Left lung (tissue), 10 donors: Measurements from ENCODE around the gene GOLGA3. TPM values are rescaled to one million over a fixed set of nuclear protein-coding genes. Genes with fewer than 3 reads are reported as not detected.

ENCODE experiments used
- ATAC-seq: fragments of 200-7000 bp; cut with Tn5 transposase; one replicate; pipeline ENCODE4 v1.9.1; 2020; ENCODE audit warnings: moderate library complexity
- DNase-seq, 4 donors: peaks; one replicate each; pipeline ENCODE4 v3.0.0-alpha.2; 2013 to 2020
- H3K27ac ChIP-seq, 2 donors: fragments of 200-600 bp; sonication (generic) in 1 of 2; one replicate each; pipeline versions ENCODE4 v1.5.0 to v1.8.0; 2020 to 2021
- H3K27me3 ChIP-seq, 2 donors: fragments of 200-600 bp; sonication (generic) in 1 of 2; one replicate each; pipeline versions ENCODE4 v1.5.0 to v1.8.0; 2020 to 2021
- H3K36me3 ChIP-seq, 2 donors: fragments of 200-600 bp; sonication (generic) in 1 of 2; one replicate each; pipeline versions ENCODE4 v1.5.0 to v1.8.0; 2020 to 2021
- H3K4me1 ChIP-seq, 2 donors: fragments of 200-600 bp; one replicate each; pipeline ENCODE4 v1.8.0; 2021
- H3K4me3 ChIP-seq, 2 donors: fragments of 200-600 bp; sonication (generic) in 1 of 2; one replicate each; pipeline versions ENCODE4 v1.5.0 to v1.8.0; 2020 to 2021; ENCODE audit warnings: mild to moderate bottlenecking in 1 of 2
- H3K9me3 ChIP-seq, 2 donors: fragments of 200-600 bp; sonication (generic) in 1 of 2; one replicate each; pipeline versions ENCODE4 v1.5.0 to v1.8.0; 2020 to 2021
- CTCF ChIP-seq, 2 donors: fragments of 200-600 bp; sonication (generic) in 1 of 2; IDR thresholded peaks; one replicate each; pipeline versions ENCODE4 v1.5.0 to v1.8.0; 2021; ENCODE audit warnings: antibody characterized with exemption in 2 of 2
- intact Hi-C, 2 donors: fragments of 100-400 bp; cut with DNase I; formaldehyde crosslinking; loops; one replicate each; pipeline versions ENCODE4 v1.11.2 to v1.14.2; 2022
- polyA plus RNA-seq, 6 donors: library from polyadenylated mRNA; unstranded; fragments of 120-200 nt; gene quantifications; one replicate each; pipeline ENCODE4 v1.2.1, GENCODE V29; 2013; ENCODE audit not compliant: insufficient read length in 6 of 6
- total RNA-seq, 2 donors: library from RNA; stranded (reverse); fragmentation: NEBNext Ultra II Directional; extraction: Animal tissue kit (Norgen Biotek cat#: 25700); gene quantifications; one replicate each; pipeline ENCODE4 v1.2.1, GENCODE V29; 2021
- donor health status: DM: no; HTN: yes; CAD: no.
- donor health status: DM: no; HTN: no; CAD: no.

Gene GOLGA3
- total and polyA plus RNA-seq, 8 donors: 40.6 to 82.6 (median 45.0) TPM

- H3K9me3 ChIP-seq: no peaks in the 10 kb centered on the region
- peaks cover 6 to 100% of the 10 kb centered on the region in 2 donors for H3K36me3 ChIP-seq
- H3K27me3 ChIP-seq: no peaks in the 10 kb centered on the region
- intact Hi-C loops: no loop called here
- H3K4me1 ChIP-seq: no peaks in the 10 kb centered on the region
- DNase-seq (peak in 1 of 4 donors; percentile 54), ATAC-seq (no peak)
- H3K4me3 ChIP-seq: no peak overlapping the region
- TF ChIP-seq CTCF (IDR thresholded peaks at IDR 0.05): no peak
- H3K27ac ChIP-seq: no peak overlapping the region
Measured at GRCh38 chr12:132748319-132748718, 80.3 kb downstream of the GOLGA3 start.

GRCh38 chr12:132747896-132748295 lies 80.8 kb downstream of the GOLGA3 start:
- Histone ChIP-seq H3K4me1 (no peaks in the 10 kb centered on the region), H3K4me3 (no peak overlapping the region), H3K27me3 (no peaks in the 10 kb centered on the region), H3K27ac (no peak overlapping the region), H3K36me3 (peaks cover 6 to 100% of the 10 kb centered on the region in 2 donors), H3K9me3 (no peaks in the 10 kb centered on the region)
- ATAC-seq: no peak
- peak in 1 of 4 donors; percentile 61 for DNase-seq
- intact Hi-C loops: no loop called here
- no peak for TF ChIP-seq CTCF (IDR thresholded peaks at IDR 0.05)

- DNase-seq: peak in 1 of 4 donors; percentile 43
- H3K36me3 ChIP-seq: peaks cover 6 to 100% of the 10 kb centered on the region in 2 donors
- H3K4me1 ChIP-seq: no peaks in the 10 kb centered on the region
- H3K4me3 ChIP-seq: no peak overlapping the region
- intact Hi-C loops: no loop called here
- no peaks in the 10 kb centered on the region for H3K9me3 ChIP-seq
- no peak for ATAC-seq
- TF ChIP-seq CTCF (IDR thresholded peaks at IDR 0.05): no peak
- H3K27me3 ChIP-seq: no peaks in the 10 kb centered on the region
- no peak overlapping the region for H3K27ac ChIP-seq
Measured at GRCh38 chr12:132747395-132747794, 81.3 kb downstream of the GOLGA3 start.

- Histone ChIP-seq H3K4me1 (no peaks in the 10 kb centered on the region), H3K36me3 (peaks cover 6 to 100% of the 10 kb centered on the region in 2 donors), H3K27ac (no peak overlapping the region), H3K4me3 (no peak overlapping the region), H3K9me3 (no peaks in the 10 kb centered on the region), H3K27me3 (no peaks in the 10 kb centered on the region)
- DNase-seq: no peak
- intact Hi-C loops: no loop called here
- TF ChIP-seq CTCF (IDR thresholded peaks at IDR 0.05): no peak
- no peak for ATAC-seq
Measured at GRCh38 chr12:132746613-132747012, 82.1 kb downstream of the GOLGA3 start.

GRCh38 chr12:132743831-132744230 lies 84.8 kb downstream of the GOLGA3 start:
- DNase-seq (peak in 1 of 4 donors; percentile 57), ATAC-seq (no peak)
- TF ChIP-seq CTCF (IDR thresholded peaks at IDR 0.05): no peak
- Histone ChIP-seq H3K4me1 (no peaks in the 10 kb centered on the region), H3K4me3 (no peak overlapping the region), H3K9me3 (no peaks in the 10 kb centered on the region), H3K36me3 (peaks cover 3 to 100% of the 10 kb centered on the region in 2 donors), H3K27ac (no peak overlapping the region), H3K27me3 (no peaks in the 10 kb centered on the region)
- intact Hi-C loops: no loop called here
